ENCODE results near the gene PLTP. TPM values are rescaled to one million over a fixed set of nuclear protein-coding genes. Genes with fewer than 3 reads are reported as not detected.
"Not testable (repeated sequence)": the region's sequence is repeated elsewhere in the genome, so short reads cannot be mapped to it uniquely, and the experiment has no call there.

Gene PLTP
- total RNA-seq, 1 donor from 2014 or later, result 2.4 TPM

GRCh38 chr20:45919542-45920399 lies 7.8 kb upstream of the PLTP start:
- peak; percentile 76 for DNase-seq

GRCh38 chr20:45918779-45919537 lies 7.0 kb upstream of the PLTP start:
- DNase-seq, result no peak

DNA sequence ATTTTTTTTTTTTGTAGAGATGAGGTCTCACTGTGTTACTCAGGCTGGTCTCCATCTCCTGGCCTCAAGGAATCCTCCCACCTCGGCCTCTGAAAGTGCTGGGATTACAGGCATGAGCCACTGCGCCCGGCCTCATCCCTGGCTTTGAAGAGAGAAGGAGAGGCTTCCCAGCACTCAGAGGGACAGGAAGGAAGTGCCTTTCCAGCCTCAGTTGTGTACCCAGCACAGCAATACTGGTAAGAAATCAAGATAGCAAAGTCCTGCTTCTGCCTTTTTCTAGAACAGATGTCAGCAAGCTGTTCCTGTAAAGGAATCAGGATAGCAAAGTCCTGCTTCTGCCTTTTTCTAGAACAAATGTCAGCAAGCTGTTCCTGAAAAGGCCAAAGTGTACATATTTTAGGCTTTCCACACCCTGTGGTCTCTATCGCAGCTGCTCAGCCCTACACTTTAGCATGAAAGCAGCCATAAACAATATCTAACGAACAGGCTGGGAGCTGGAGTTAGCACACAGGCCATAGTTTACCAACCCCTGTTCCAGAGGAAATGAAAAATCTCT lies 6.3 kb upstream of the PLTP start:
- DNase-seq, result no peak

GRCh38 chr20:45917790-45918141 lies 5.8 kb upstream of the PLTP start:
- DNase-seq, result no peak

GRCh38 chr20:45913116-45913515 lies 1.2 kb upstream of the PLTP start:
- peak; percentile 67 for DNase-seq

DNA sequence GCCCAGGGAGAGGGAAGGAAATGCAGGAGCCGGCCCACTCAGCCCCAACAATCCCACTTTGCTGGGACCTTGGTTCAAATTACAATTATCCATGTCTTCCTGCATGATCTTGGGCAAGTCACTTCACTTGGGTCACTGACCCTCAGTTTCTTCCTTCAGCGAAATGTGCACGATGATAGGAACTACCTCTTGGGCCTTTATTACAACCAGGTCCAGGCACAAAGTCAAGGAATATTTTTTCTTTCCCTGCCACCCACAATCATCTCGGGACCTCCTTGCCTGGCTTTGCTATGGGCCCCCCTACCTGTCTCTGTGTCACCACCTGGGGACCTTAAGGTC lies 358 bp upstream of the PLTP start:
- no peak for DNase-seq

DNA sequence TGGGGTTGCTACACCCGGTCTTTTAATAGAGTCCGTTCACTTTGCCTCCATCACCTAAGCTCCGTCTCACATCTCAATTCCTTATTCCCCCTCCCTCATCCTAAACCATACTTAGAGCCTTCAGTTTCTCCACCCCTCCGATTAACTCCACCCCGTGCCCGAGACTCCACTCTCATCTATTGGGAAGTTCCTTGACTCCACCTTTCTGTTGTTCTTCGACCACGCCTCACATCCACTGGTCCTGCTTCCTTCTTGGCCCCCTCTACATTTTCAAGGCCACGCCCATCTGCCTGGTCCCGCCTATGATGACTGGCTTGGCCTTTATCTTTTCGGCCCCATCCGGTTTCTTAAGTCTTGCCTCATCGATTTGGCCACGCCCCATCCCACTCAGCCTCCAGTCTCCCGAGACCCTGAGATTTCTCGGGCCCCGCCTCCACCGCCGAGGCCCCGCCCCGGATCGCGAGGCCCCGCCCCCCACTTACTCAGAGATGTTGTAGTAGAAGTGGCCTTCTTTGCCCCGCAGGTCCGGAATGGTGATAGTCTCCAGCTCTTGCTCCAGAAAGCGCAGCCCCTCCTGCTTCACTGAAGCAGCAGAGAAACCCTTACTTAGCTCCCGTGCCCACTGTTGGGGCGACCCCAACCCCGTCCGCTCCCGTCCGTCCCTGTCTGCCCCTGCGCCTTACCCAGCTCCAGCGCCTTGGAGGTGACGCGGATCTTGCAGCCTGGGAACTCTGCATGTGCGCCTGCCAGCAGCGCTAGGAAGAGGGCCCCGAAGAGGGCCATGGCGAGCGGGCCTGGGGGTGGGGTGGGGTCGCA lies 1.1 kb downstream of the PLTP start:
- DNase-seq, result peak; percentile 99

DNA sequence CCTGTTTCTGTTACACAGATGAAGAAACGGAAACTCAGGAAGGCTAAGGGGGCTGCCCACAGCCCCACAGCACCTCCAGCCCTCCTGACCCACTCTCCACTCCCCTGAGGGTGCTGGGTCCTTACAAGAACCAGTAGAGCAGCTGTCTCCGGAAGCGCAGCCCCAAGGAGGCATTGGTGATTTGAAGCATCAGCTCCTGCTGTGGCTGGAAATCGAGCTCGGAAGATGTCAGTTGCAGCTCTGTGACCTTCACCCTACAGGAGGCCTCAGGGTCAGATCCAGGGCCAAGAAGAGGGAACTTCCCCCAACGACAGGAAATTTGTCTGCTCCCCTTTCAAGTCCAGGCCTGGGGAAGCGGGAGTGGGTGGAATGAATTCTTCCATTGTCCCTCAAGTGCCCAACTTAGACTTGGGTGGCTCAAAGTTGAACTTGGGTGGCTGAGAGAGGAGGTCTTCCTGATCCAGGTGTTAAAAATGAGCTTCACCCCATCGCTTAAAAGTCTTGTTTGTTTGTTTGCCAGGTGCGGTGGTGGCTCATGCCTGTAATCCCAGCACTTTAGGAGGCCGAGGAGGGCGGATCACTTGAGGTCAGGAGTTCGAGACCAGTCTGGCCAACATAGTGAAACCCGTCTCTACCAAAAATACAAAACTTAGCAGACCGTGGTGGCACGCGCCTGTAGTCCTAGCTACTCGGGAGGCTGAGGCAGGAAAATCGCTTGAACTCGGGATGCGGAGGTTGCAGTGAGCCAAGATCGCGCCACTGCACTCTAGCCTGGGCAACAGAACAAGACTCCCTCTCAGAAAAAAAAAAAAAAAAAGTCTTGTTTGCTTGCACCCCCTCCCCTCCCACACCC lies 1.9 kb downstream of the PLTP start:
- DNase-seq, result no peak

DNA sequence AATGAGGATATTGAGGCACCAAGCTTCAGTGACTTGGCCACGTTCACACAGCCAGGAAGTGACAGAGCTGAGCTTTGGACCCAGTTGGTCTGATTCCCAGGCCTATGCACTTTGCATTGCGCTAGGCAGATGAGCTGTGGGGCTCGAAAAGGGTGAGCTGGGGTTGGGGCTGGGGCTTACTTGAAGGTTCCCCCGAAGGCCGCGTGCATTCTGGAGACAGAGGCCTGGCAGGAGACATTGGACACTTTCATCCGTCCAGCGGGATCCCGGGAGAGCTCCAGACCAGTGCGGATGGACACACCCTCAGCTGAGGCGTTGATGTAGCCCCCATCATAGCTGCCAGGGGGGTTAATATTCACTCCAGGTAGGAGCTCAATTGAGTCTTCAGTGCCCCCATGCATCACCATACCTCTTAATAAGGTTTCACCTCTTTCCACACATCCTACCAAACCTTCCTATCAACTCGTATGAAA lies 2.6 kb downstream of the PLTP start:
- DNase-seq, result no peak

DNA sequence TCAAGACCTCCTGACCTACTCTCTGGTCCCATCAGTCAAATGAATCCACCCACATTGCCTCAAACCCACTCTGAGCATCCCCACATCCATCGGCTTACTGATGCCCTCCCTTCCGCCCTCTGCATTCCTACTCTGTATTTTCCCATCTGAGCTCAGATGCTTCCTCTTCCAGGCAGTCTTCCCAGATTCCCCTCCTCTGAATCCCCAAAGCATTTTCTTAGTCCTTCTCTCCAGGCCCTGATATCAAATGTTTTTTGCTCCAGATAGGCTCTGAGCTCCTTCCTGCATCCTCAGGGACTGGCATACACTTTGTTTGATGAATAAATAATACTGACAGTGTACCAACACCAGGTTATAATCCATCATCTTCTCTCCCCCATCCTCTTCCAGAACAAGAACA lies 3.9 kb downstream of the PLTP start:
- no peak for DNase-seq

GRCh38 chr20:45907219-45907948 lies 4.6 kb downstream of the PLTP start:
- no peak for DNase-seq

- no peak for DNase-seq
These were observed 6.4 kb downstream of the PLTP start for GRCh38 chr20:45905505-45906079.

DNA sequence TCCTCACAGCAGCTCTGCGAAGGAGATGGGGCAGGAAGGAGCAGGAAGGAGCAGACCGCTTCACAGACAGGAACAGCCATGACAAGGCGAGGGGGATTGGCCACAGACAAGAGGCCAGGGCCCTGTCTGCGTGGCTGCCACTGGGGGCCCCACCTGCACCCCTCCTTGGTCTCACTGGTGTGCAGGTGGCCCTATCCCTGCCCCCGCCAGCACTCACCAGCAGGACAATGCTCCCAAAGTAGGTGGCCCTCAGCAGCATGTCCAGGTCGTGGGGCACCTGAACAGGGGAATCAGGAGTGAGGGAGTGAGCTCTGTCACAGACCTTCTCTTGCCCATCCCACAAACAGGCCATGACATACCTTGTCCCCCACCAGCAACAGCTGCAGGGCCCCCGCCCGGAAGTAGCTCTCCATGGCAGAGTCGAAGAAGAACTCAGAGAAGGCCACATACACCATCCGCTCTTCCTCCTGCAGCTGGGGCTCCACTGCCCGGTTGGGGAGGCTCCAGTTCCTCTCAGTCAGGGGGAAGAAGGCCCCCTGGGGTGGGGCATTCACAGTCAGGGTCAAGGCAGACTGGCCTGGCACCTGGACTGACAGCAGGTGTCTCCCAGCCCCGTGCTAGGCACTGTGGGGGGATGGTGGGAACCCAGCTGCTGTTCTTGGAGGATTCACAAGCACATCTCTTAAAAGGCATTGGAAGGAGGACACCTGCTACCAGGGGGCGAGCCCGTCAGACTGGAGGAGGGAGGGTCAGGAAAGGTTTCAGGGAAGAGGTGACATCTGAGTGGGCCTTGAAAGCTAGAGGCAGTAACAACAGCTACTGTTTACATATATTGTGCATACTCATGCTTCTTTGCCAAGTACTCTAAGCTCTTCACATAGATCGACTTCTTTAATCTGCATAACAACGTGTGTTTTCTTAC lies 7.1 kb downstream of the PLTP start:
- no peak for DNase-seq

GRCh38 chr20:45902199-45902701 lies 9.7 kb downstream of the PLTP start:
- DNase-seq, result no peak

DNA sequence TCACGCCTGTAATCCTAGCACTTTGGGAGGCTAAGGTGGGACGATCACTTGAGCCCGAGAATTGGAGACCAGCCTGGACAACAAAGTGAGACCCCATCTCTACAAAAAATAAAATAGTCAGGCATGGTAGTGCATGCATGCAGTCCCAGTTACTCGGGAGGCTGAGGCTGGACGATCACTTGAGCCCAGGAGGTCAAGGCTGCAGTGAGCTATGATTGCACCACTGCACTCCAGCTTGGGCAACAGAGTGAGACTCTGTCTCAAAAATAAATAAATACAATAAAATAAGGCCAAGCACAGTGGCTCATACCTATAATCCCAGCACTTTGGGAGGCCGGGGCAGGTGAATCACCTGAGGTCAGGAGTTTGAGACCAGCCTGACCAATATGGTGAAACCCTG lies 10.6 kb downstream of the PLTP start:
- DNase-seq, result not testable (repeated sequence)

DNA sequence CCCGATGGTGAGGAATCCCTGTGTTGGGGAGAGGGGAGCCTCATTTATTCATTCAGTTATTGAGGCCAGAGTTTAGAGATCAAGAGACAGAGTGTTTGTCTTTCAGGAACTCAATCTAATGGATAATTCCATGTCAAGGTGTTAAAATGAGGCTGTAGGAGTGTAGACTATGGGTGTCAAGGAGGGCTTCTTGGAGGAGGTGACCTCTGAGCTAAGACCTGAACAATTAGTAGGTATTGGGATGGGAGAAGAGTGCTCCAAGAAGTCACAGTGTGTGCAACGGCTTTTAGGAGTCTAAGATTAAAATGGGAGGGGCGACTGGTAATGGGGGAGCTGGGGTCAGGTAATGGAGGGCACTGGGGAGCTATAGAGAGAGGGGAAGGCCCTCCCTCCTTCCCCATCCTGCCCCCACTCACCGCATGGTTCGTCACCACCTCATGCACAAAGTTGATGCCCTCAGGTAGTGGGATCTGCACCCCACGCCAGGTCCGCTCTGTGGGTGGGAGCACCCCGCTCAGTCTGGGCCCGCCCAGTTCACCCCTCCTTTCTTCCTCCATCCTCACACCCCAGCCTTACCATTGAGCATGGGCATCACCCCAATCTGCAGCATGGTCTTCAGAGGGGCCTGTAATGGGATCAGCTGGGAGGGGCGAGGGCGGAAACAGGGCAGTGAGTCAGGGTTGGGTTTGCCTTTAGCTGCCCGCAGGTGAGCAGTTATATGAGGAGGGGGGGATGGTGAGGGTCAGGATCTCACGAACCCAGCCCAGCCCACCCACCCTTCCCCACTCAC lies 12.7 kb downstream of the PLTP start:
- DNase-seq, result no peak

GRCh38 chr20:45898285-45898684 lies 13.7 kb downstream of the PLTP start:
- DNase-seq, result no peak

DNA sequence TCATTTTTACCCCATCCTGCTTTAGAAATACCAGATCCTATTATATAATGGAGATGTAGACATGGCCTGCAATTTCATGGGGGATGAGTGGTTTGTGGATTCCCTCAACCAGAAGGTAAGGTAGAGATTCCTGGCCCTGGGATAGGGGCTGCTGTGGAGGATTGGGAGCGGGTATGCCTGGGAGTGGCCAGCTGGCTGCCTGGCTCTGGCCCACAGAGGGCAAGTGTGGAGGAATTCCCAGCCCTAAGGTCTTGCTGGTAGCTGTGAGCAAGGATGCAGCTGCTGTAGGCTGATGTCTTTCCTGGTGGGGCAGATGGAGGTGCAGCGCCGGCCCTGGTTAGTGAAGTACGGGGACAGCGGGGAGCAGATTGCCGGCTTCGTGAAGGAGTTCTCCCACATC lies 14.3 kb downstream of the PLTP start:
- no peak for DNase-seq

- DNase-seq, result no peak
These were observed 14.7 kb downstream of the PLTP start for GRCh38 chr20:45897289-45897688.
